Spleen (tissue), 7 donors: ENCODE data around the gene RETREG2.

Source experiments
- CTCF ChIP-seq, 11 experiments: fragments of 200-600 bp in 7 of 11; fragments of 450-650 bp in 4 of 11; sonication (generic) in 4 of 11; IDR thresholded peaks in 8 of 11; conservative IDR thresholded peaks in 3 of 11; 1 replicate in 7 of 11; 2 replicates in 4 of 11; pipeline versions ENCODE4 v1.4.0 to v1.8.0; 2016 to 2021; ENCODE audit warnings: antibody characterized with exemption in 11 of 11, inconsistent platforms in 4 of 11, mild to moderate bottlenecking in 1 of 11
- POLR2A ChIP-seq, 3 donors: fragments of 450-650 bp; IDR thresholded peaks; one replicate each; pipeline ENCODE4 v1.5.1; 2017; ENCODE audit warnings: antibody characterized with exemption in 3 of 3, mild to moderate bottlenecking in 1 of 3
- POLR2AphosphoS5 ChIP-seq, 3 donors: sonication (generic); formaldehyde crosslinking; IDR thresholded peaks; one replicate each; pipeline ENCODE4 v1.5.1; 2017; ENCODE audit warnings: antibody characterized with exemption in 3 of 3
- donor health status: DM: no; HTN: no; CAD: no; lungs with moderate emphysema.
- donor health status: DM: no; HTN: no; CAD: no.
- donor health status: DM: no; HTN: no; CAD: no.

GRCh38 chr2:219230059-219230540, 52.0 kb downstream of the RETREG2 start:
- no peak for TF ChIP-seq CTCF (IDR thresholded peaks at IDR 0.05 in 8 of 11, conservative IDR thresholded peaks at IDR 0.05 in 3 of 11)
- no peak for TF ChIP-seq POLR2A (IDR thresholded peaks at IDR 0.05)
- no peak for TF ChIP-seq POLR2AphosphoS5 (IDR thresholded peaks at IDR 0.05)
